ENCODE measurements around the gene ELL.

- TF ChIP-seq POLR2A (IDR thresholded peaks at IDR 0.05) (no peak), CTCF (IDR thresholded peaks at IDR 0.05) (no peak)
These were observed 85.0 kb downstream of the ELL start for GRCh38 chr19:18436671-18437490.

Measured in testis (tissue), 2 donors.